Fibroblast of lung (primary cell): ENCODE results near the gene TREX2. TPM values are rescaled to one million over a fixed set of nuclear protein-coding genes. Genes with fewer than 3 reads are reported as not detected.

Experiments
- DNase-seq, 2 donors: peaks; one replicate each; pipeline versions ENCODE4 v3.0.0 to v3.0.0-alpha.2; 2010; ENCODE audit warnings: low read depth in 2 of 2
- H2AFZ ChIP-seq: 2 replicates; pipeline ENCODE4 v1.5.1; 2012; ENCODE audit warnings: low read length, control low read depth, inconsistent platforms
- H3K27ac ChIP-seq: 2 replicates; pipeline ENCODE4 v1.5.1; 2011; ENCODE audit warnings: low read length, control low read depth; ENCODE audit not compliant: insufficient read depth
- H3K27me3 ChIP-seq: 2 replicates; pipeline ENCODE4 v1.5.1; 2011; ENCODE audit warnings: mild to moderate bottlenecking, low read length; ENCODE audit not compliant: control insufficient read depth, insufficient read depth
- H3K36me3 ChIP-seq: 2 replicates; pipeline ENCODE4 v1.5.1; 2011; ENCODE audit warnings: low read length; ENCODE audit not compliant: control insufficient read depth, insufficient read depth
- H3K4me1 ChIP-seq: 2 replicates; pipeline ENCODE4 v1.5.1; 2011; ENCODE audit warnings: low read length; ENCODE audit not compliant: control insufficient read depth, insufficient read depth; ENCODE audit errors: extremely low read depth
- H3K4me2 ChIP-seq: 2 replicates; pipeline ENCODE4 v1.5.1; 2011; ENCODE audit warnings: low read length, control low read depth; ENCODE audit not compliant: insufficient read depth; ENCODE audit errors: extremely low read depth
- H3K4me3 ChIP-seq, 4 experiments: fragments of 200-600 bp in 1 of 4; sonication (generic) in 1 of 4; replicated peaks in 1 of 4; 2 replicates each; pipeline ENCODE4 v1.5.1; 2011 to 2016; ENCODE audit warnings: low read length in 4 of 4, low read depth in 3 of 4, mild to moderate bottlenecking in 3 of 4, control low read depth in 2 of 4, inconsistent platforms in 1 of 4, mixed read lengths in 1 of 4; ENCODE audit not compliant: insufficient read depth in 1 of 4; ENCODE audit errors: control extremely low read depth in 1 of 4
- H3K79me2 ChIP-seq: 2 replicates; pipeline ENCODE4 v1.5.1; 2012; ENCODE audit warnings: mild to moderate bottlenecking, low read length, inconsistent platforms; ENCODE audit not compliant: control insufficient read depth, insufficient read depth
- H3K9ac ChIP-seq: 2 replicates; pipeline ENCODE4 v1.5.1; 2011; ENCODE audit warnings: mild to moderate bottlenecking, low read length, control low read depth; ENCODE audit not compliant: insufficient read depth
- H3K9me3 ChIP-seq: 2 replicates; pipeline ENCODE4 v1.5.1; 2012; ENCODE audit warnings: low read depth, low read length; ENCODE audit not compliant: control insufficient read depth, insufficient read depth
- H4K20me1 ChIP-seq: 2 replicates; pipeline ENCODE4 v1.5.1; 2011; ENCODE audit warnings: low read length; ENCODE audit not compliant: control insufficient read depth, insufficient read depth; ENCODE audit errors: extremely low read depth
- EZH2 ChIP-seq: IDR thresholded peaks from 2 replicates; pipeline ENCODE4 v1.5.1; 2012; ENCODE audit warnings: low read length, control low read depth, mild to moderate bottlenecking; ENCODE audit errors: missing control alignments
- polyA plus RNA-seq, 2 donors: library from polyadenylated mRNA; depleted of rRNA in 1 of 2; stranded (reverse) in 1 of 2; unstranded in 1 of 2; fragments of >200 nt; gene quantifications; 2 replicates each; pipeline ENCODE4 v1.2.1, GENCODE V29; 2011 to 2012; ENCODE audit warnings: missing spikeins in 1 of 2
- total RNA-seq: library from RNA; depleted of rRNA; stranded (reverse); fragments of >200 nt; gene quantifications from 2 replicates; pipeline ENCODE4 v1.2.1, GENCODE V29; 2014
- TF ChIP-seq, protein P1 (sequence below), 2 donors: IDR thresholded peaks in 1 of 2; conservative IDR thresholded peaks in 1 of 2; 1 replicate in 1 of 2; 2 replicates in 1 of 2; pipeline ENCODE4 v1.5.1; 2011 to 2012; ENCODE audit warnings: low read length in 2 of 2, control low read depth in 1 of 2, inconsistent platforms in 1 of 2, low read depth in 1 of 2, mild to moderate bottlenecking in 1 of 2

Gene TREX2
- total and polyA plus RNA-seq, 2 donors (not counting 1 experiment from before 2014, with no cell fraction given), result 3.1 TPM; not detected in 1

GRCh38 chrX:153473126-153473525, 27.3 kb upstream of the TREX2 start:
- Histone ChIP-seq H3K9ac (no peak overlapping the region), H3K4me3 (no peak overlapping the region), H2AFZ (no peak overlapping the region), H3K9me3 (no peaks in the 10 kb centered on the region), H3K4me2 (no peak overlapping the region), H3K36me3 (no peaks in the 10 kb centered on the region), H3K27ac (no peak overlapping the region), H3K27me3 (no peaks in the 10 kb centered on the region), H3K4me1 (peaks cover 19% of the 10 kb centered on the region), H4K20me1 (no peaks in the 10 kb centered on the region), H3K79me2 (no peaks in the 10 kb centered on the region)
- no peak for TF ChIP-seq EZH2
- TF ChIP-seq, protein P1, sequence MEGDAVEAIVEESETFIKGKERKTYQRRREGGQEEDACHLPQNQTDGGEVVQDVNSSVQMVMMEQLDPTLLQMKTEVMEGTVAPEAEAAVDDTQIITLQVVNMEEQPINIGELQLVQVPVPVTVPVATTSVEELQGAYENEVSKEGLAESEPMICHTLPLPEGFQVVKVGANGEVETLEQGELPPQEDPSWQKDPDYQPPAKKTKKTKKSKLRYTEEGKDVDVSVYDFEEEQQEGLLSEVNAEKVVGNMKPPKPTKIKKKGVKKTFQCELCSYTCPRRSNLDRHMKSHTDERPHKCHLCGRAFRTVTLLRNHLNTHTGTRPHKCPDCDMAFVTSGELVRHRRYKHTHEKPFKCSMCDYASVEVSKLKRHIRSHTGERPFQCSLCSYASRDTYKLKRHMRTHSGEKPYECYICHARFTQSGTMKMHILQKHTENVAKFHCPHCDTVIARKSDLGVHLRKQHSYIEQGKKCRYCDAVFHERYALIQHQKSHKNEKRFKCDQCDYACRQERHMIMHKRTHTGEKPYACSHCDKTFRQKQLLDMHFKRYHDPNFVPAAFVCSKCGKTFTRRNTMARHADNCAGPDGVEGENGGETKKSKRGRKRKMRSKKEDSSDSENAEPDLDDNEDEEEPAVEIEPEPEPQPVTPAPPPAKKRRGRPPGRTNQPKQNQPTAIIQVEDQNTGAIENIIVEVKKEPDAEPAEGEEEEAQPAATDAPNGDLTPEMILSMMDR (conservative IDR thresholded peaks at IDR 0.05 in 1 of 2, IDR thresholded peaks at IDR 0.05 in 1 of 2; ENCODE audit: low read depth in 1 of 2, low read length in 2 of 2), result no peak
- DNase-seq, result no peak

DNA sequence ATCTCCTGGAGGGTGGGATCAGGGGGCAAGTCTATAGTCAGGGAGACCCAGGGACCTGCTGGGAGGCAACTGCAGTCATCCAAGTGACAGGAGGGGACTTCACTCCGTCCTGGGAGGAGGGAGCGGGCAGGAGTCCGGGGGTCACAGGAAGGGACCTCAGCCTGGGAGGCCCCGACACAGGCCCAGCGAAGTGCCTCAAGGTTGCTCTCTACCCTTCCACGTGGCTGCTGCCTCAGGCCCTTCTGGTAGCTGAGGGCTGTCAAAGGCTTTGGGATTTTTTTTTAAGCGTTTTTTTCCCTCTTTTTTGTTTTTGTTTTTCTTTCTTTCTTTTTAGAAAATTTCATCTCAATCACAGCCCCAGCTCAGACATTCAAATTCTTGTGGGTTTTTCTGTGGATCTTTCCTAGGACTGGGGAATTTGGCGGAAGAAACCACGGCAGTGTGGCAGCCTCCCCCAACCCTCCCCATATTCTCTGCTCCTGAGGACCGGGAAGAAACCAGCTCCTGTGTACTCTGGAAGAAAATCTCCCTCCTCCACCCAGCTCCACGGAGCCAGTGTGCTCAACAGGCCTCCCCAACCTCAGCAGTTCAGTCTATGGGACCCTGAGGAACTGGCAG, 25.9 kb upstream of the TREX2 start:
- H3K4me1 ChIP-seq, result peaks cover 16% of the 10 kb centered on the region
- H3K9ac ChIP-seq, result no peak overlapping the region
- no peak overlapping the region for H2AFZ ChIP-seq
- no peaks in the 10 kb centered on the region for H3K79me2 ChIP-seq
- no peaks in the 10 kb centered on the region for H3K9me3 ChIP-seq
- DNase-seq, result peak in 1 of 2 donors; percentile 69
- TF ChIP-seq EZH2, result no peak
- TF ChIP-seq, protein P1 (conservative IDR thresholded peaks at IDR 0.05 in 1 of 2, IDR thresholded peaks at IDR 0.05 in 1 of 2; ENCODE audit: low read depth in 1 of 2, low read length in 2 of 2), result no peak
- H3K36me3 ChIP-seq, result no peaks in the 10 kb centered on the region
- no peaks in the 10 kb centered on the region for H4K20me1 ChIP-seq
- no peak overlapping the region for H3K27ac ChIP-seq
- no peak overlapping the region for H3K4me3 ChIP-seq
- no peaks in the 10 kb centered on the region for H3K27me3 ChIP-seq
- H3K4me2 ChIP-seq, result no peak overlapping the region

DNA sequence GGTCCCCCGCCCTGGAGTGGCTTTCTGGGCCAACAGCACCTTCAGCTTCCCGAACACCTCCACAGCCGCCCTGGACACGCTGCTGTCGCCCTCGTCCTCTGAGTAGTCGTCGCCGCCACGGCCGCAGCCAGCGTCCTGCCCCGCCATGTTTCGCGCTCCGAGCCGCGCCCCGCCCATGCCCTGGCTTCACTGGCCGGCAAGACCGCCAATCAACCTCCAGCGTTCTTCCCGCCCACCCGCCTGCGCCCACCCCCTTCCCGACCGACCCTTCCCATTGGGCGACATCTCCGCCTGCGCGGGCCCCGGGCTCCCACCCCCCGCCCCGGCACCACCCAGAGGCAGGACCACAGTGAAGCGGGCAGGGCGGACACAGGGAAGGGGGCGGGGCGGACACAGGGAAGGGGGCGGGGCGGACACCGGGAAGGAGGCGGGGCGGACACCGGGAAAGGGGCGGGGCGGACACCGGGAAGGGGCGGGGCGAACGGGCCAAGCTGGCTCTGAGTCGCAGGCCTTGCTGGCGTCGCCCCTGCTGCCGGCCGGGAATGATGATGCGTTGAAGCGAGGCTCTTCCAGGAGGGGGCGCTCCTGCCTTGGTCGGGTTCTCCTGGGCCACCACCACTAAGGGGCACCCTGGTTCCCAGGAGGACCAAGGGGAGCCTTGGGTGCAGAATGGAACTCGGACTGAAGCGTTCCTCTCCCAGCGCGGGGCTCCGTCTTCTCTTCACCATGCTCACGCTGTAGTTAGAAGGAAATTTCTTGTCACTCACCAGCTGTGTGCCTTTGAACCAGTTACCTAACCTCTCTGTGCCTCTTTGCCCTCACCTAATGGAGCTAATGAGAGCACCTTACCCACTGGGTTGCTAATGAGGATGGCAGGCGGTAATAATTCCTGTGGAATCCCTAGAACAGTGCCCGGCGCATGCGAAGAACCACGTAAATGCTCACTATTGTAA, 24.8 kb upstream of the TREX2 start, which contains the start of gene HAUS7:
Gene HAUS7 (minus strand): TSS at position 166 of the 953 bp plus-strand sequence. CDS start 19 bp downstream, at position 147.
- H3K79me2 ChIP-seq, result no peaks in the 10 kb centered on the region
- H3K4me3 ChIP-seq, result peak within 1 kb of the TSS; percentile 63 to 72 (median 65)
- no peaks in the 10 kb centered on the region for H3K36me3 ChIP-seq
- no peaks in the 10 kb centered on the region for H3K9me3 ChIP-seq
- H4K20me1 ChIP-seq, result no peaks in the 10 kb centered on the region
- H3K4me2 ChIP-seq, result peak within 1 kb of the TSS; percentile 90
- H3K27me3 ChIP-seq, result no peaks in the 10 kb centered on the region
- peak; percentile 85 to 90 for DNase-seq
- TF ChIP-seq, protein P1 (conservative IDR thresholded peaks at IDR 0.05 in 1 of 2, IDR thresholded peaks at IDR 0.05 in 1 of 2; ENCODE audit: low read depth in 1 of 2, low read length in 2 of 2), result peak; percentile 42 to 62
- TF ChIP-seq EZH2, result no peak
- peak within 1 kb of the TSS; percentile 14 for H3K27ac ChIP-seq
- H3K9ac ChIP-seq, result peak within 1 kb of the TSS; percentile 59
- peaks cover 7% of the 10 kb centered on the region for H3K4me1 ChIP-seq
- H2AFZ ChIP-seq, result peak within 1 kb of the TSS; percentile 17
